ENCODE data around the gene DENND1C. TPM values are rescaled to one million over a fixed set of nuclear protein-coding genes. Genes with fewer than 3 reads are reported as not detected.

Gene DENND1C
- total and polyA plus RNA-seq, 2 of the 8 experiments (the other 6 are each of a cell fraction or from before 2014, with no cell fraction given) = 3.6 to 4.0 TPM

- H3K4me3 ChIP-seq (ENCODE audit: extremely low read depth in 1 of 4, insufficient read depth in 2 of 4, low read depth in 3 of 4, low read length in 4 of 4) = no peak overlapping the region
- no peak overlapping the region for H2BK120ac ChIP-seq (replicated peaks; ENCODE audit: low read depth, low read length)
- no peak overlapping the region for H3K14ac ChIP-seq (ENCODE audit: insufficient read length)
- H4K91ac ChIP-seq (replicated peaks; ENCODE audit: insufficient read length, low read length) = no peak overlapping the region
- H3K79me1 ChIP-seq (ENCODE audit: low read depth, low read length) = no peaks in the 10 kb centered on the region
- no peaks in the 10 kb centered on the region for H3K27me3 ChIP-seq (replicated peaks in 1 of 4; ENCODE audit: control insufficient read depth in 3 of 4, extremely low read depth in 1 of 4, insufficient read depth in 3 of 4, low read length in 3 of 4)
- WGBS, 2 experiments (ENCODE audit: extremely low coverage in 1 of 2, insufficient coverage in 1 of 2, insufficient read length in 1 of 2, insufficient replicate concordance in 2 of 2, low coverage in 1 of 2, low lambda C conversion rate in 2 of 2, missing lambda C conversion rate in 1 of 2) = 94% methylated on average over 15 of the region's 15 CpGs; no CpG with 5 or more reads in 1 of the 2 experiments
- peaks cover 7% of the 10 kb centered on the region for H3K23me2 ChIP-seq (ENCODE audit: low read depth, low read length)
- DNase-seq (ENCODE audit: low read depth in 1 of 2, low spot score in 2 of 2) (no peak), FAIRE-seq (no peak)
- H4K5ac ChIP-seq (ENCODE audit: insufficient read length, low read depth, low read length) = no peak overlapping the region
- POLR2A ChIA-PET (ENCODE audit: partially characterized antibody) = interaction anchor here (0.7 kb wide), 2 partner anchors 16 kb away, joined by 3 read pairs; no protein-coding TSS in a partner anchor
- no peaks in the 10 kb centered on the region for H4K20me1 ChIP-seq (replicated peaks in 1 of 2; ENCODE audit: control insufficient read depth in 1 of 2, insufficient read depth in 2 of 2, low read length in 2 of 2)
- H3K4ac ChIP-seq (replicated peaks; ENCODE audit: insufficient read length, low read depth, low read length) = no peak overlapping the region
- H3K9me3 ChIP-seq (ENCODE audit: insufficient read depth in 2 of 2, low read depth in 1 of 2, low read length in 1 of 2) = peaks cover 0 to 8% of the 10 kb centered on the region in 2 experiments; a peak in 1 of 4 replicates
- no peak overlapping the region for H2AFZ ChIP-seq (ENCODE audit: low read length)
- no peak overlapping the region for H2BK20ac ChIP-seq (ENCODE audit: low read length)
- peaks cover 5 to 30% (median 10%) of the 10 kb centered on the region in 4 experiments; a peak in 7 of 8 replicates for H3K36me3 ChIP-seq (ENCODE audit: control insufficient read depth in 2 of 4, insufficient read depth in 4 of 4, low read length in 3 of 4)
- H4K8ac ChIP-seq (ENCODE audit: extremely low read depth, insufficient read depth, low read length) = no peak overlapping the region
- H3K27ac ChIP-seq (ENCODE audit: low read depth, low read length) = no peak overlapping the region
- no peak overlapping the region for H3K18ac ChIP-seq (ENCODE audit: extremely low read depth, low read length)
- no peaks in the 10 kb centered on the region for H3K79me2 ChIP-seq (ENCODE audit: control insufficient read depth in 1 of 2, insufficient read depth in 2 of 2, low read length in 2 of 2)
- H2AK5ac ChIP-seq (ENCODE audit: low read depth, low read length) = no peak overlapping the region
- TF ChIP-seq KDM5A (IDR thresholded peaks at IDR 0.05; ENCODE audit: low read length) (no peak), ATF3 (IDR thresholded peaks at IDR 0.05; ENCODE audit: insufficient read depth, low read depth, low read length) (no peak), CREB1 (IDR thresholded peaks at IDR 0.05) (no peak), E2F6 (IDR thresholded peaks at IDR 0.05) (no peak), RNF2 (IDR thresholded peaks at IDR 0.05; ENCODE audit: borderline replicate concordance, low read depth, low read length, missing control alignments, poor library complexity, severe bottlenecking) (no peak), BCL11A (IDR thresholded peaks at IDR 0.05; ENCODE audit: low read depth in 2 of 2, low read length in 2 of 2) (no peak), GTF2F1 (IDR thresholded peaks at IDR 0.05; ENCODE audit: borderline replicate concordance, low read depth, low read length) (no peak), BRCA1 (IDR thresholded peaks at IDR 0.05; ENCODE audit: low read depth, low read length) (no peak), TCF12 (IDR thresholded peaks at IDR 0.05; ENCODE audit: low read depth, low read length) (no peak), SP1 (IDR thresholded peaks at IDR 0.05; ENCODE audit: low read depth, low read length) (no peak), CBX5 (IDR thresholded peaks at IDR 0.05; ENCODE audit: low read depth, low read length) (no peak), SIX5 (IDR thresholded peaks at IDR 0.05; ENCODE audit: low read depth, low read length) (no peak), CHD2 (IDR thresholded peaks at IDR 0.05; ENCODE audit: low read length) (no peak)
- H3K23ac ChIP-seq (ENCODE audit: insufficient read length) = no peak overlapping the region
- H2BK5ac ChIP-seq (ENCODE audit: low read depth, low read length) = no peak overlapping the region
- CTCF ChIA-PET (ENCODE audit: partially characterized antibody) = interaction anchor here (0.6 kb wide), 1 partner anchor 178 kb away, joined by 3 read pairs; no protein-coding TSS in a partner anchor
- H3K4me2 ChIP-seq (ENCODE audit: insufficient read depth in 1 of 2, low read depth in 2 of 2, low read length in 2 of 2) = no peak overlapping the region
- peaks cover 0 to 9% (median 0%) of the 10 kb centered on the region in 4 experiments; a peak in 5 of 7 replicates for H3K4me1 ChIP-seq (replicated peaks in 1 of 4; ENCODE audit: control insufficient read depth in 3 of 4, insufficient read depth in 4 of 4, low read length in 3 of 4)
- H2BK12ac ChIP-seq (ENCODE audit: low read depth, low read length) = no peak overlapping the region
- no peak overlapping the region for H3K9ac ChIP-seq (replicated peaks in 1 of 4; ENCODE audit: extremely low read depth in 1 of 4, low read depth in 3 of 4, low read length in 3 of 4)
- no peak overlapping the region for H2BK15ac ChIP-seq (ENCODE audit: low read length)
- no peak overlapping the region for H3K56ac ChIP-seq (replicated peaks; ENCODE audit: insufficient read length, low read depth, low read length)
Observed at GRCh38 chr19:6455924-6456323, 25.7 kb downstream of the DENND1C start.
